ENCODE results near the gene SARS1. TPM values are rescaled to one million over a fixed set of nuclear protein-coding genes. Genes with fewer than 3 reads are reported as not detected.
"Not testable (repeated sequence)": the region's sequence is repeated elsewhere in the genome, so short reads cannot be mapped to it uniquely, and the experiment has no call there.

Gene SARS1
- total RNA-seq, result 100 to 1,000 TPM; 131 to 132 TPM
- long read RNA-seq, donor 1, transcript SARS-201 (11 exons, 1,852 nt), result major isoform, 81 of 98 reads
- long read RNA-seq, donor 1, partial matches to known transcripts, result 3 of 98 reads
- long read RNA-seq, donor 1, other reads (novel, unspliced or antisense), result 8 of 98 reads
- long read RNA-seq, donor 2, transcript SARS-202 (12 exons, 1,882 nt), result minor isoform, 9 of 786 reads
- long read RNA-seq, donor 2, transcript SARS-201 (11 exons, 1,852 nt), result major isoform, 696 of 786 reads
- long read RNA-seq, donor 2, partial matches to known transcripts, result 25 of 786 reads
- long read RNA-seq, donor 2, other reads (novel, unspliced or antisense), result 53 of 786 reads

GRCh38 chr1:109213824-109214693 is at the start of gene SARS1:
TSS of gene SARS1 (plus strand) at chr1:109213918. CDS start at chr1:109213993, 75 bp downstream.
- peak; percentile 95 for DNase-seq (ENCODE audit: low spot score)
- intact Hi-C loops (cut with DNase I), result no loop called here

- no peak for DNase-seq (ENCODE audit: low spot score)
- intact Hi-C loops (cut with DNase I), result no loop called here
Measured at GRCh38 chr1:109164538-109164937, 49.2 kb upstream of the SARS1 start.

- intact Hi-C loops (cut with DNase I), result no loop called here
- DNase-seq (ENCODE audit: low spot score), result no peak
Measured at GRCh38 chr1:109167001-109167506, 46.7 kb upstream of the SARS1 start.

- intact Hi-C loops (cut with DNase I), result no loop called here
- no peak for DNase-seq (ENCODE audit: low spot score)
Measured at GRCh38 chr1:109170035-109170764, 43.5 kb upstream of the SARS1 start.

- DNase-seq (ENCODE audit: low spot score), result no peak
- intact Hi-C loops (cut with DNase I), result no loop called here
Measured at GRCh38 chr1:109171646-109172045, 42.1 kb upstream of the SARS1 start.

GRCh38 chr1:109176349-109176748 is 37.4 kb upstream of the SARS1 start:
- intact Hi-C loops (cut with DNase I), result not testable (repeated sequence)

GRCh38 chr1:109180715-109181084 is 33.0 kb upstream of the SARS1 start:
- DNase-seq (ENCODE audit: low spot score); intact Hi-C loops (cut with DNase I): not testable (repeated sequence)

More at GRCh38 chr1:109176349-109176748, 37.4 kb upstream of the SARS1 start:
- not testable (repeated sequence) for DNase-seq (ENCODE audit: low spot score)

GRCh38 chr1:109181085-109181806 is 32.5 kb upstream of the SARS1 start:
- intact Hi-C loops (cut with DNase I), result no loop called here
- DNase-seq (ENCODE audit: low spot score), result no peak

GRCh38 chr1:109181807-109182163 is 31.9 kb upstream of the SARS1 start:
- intact Hi-C loops (cut with DNase I), result no loop called here
- no peak for DNase-seq (ENCODE audit: low spot score)

- no peak for DNase-seq (ENCODE audit: low spot score)
- intact Hi-C loops (cut with DNase I), result no loop called here
Measured at GRCh38 chr1:109183058-109183738, 30.5 kb upstream of the SARS1 start.

- intact Hi-C loops (cut with DNase I), result no loop called here
- no peak for DNase-seq (ENCODE audit: low spot score)
Measured at GRCh38 chr1:109184687-109185086, 29.0 kb upstream of the SARS1 start.

GRCh38 chr1:109185357-109185756 is 28.4 kb upstream of the SARS1 start:
- intact Hi-C loops (cut with DNase I), result no loop called here
- no peak for DNase-seq (ENCODE audit: low spot score)

- DNase-seq (ENCODE audit: low spot score), result no peak
- intact Hi-C loops (cut with DNase I), result no loop called here
Measured at GRCh38 chr1:109185990-109186732, 27.6 kb upstream of the SARS1 start.

GRCh38 chr1:109186733-109187086 is 27.0 kb upstream of the SARS1 start:
- intact Hi-C loops (cut with DNase I), result no loop called here
- no peak for DNase-seq (ENCODE audit: low spot score)

- DNase-seq (ENCODE audit: low spot score), result no peak
- intact Hi-C loops (cut with DNase I), result no loop called here
Measured at GRCh38 chr1:109187127-109187526, 26.6 kb upstream of the SARS1 start.

- DNase-seq (ENCODE audit: low spot score), result no peak
- intact Hi-C loops (cut with DNase I), result no loop called here
Measured at GRCh38 chr1:109188200-109188599, 25.5 kb upstream of the SARS1 start.

- intact Hi-C loops (cut with DNase I), result no loop called here
- DNase-seq (ENCODE audit: low spot score), result no peak
Measured at GRCh38 chr1:109188781-109189180, 24.9 kb upstream of the SARS1 start.

GRCh38 chr1:109190189-109190588 is 23.5 kb upstream of the SARS1 start:
- intact Hi-C loops (cut with DNase I), result no loop called here
- no peak for DNase-seq (ENCODE audit: low spot score)
